Cardiac atrium fibroblast (primary cell): ENCODE measurements around the gene ACLY. TPM values are rescaled to one million over a fixed set of nuclear protein-coding genes. Genes with fewer than 3 reads are reported as not detected.

Experiments
- total RNA-seq: library from RNA; depleted of rRNA; stranded (reverse); fragments of >200 nt; gene quantifications from 2 replicates; pipeline ENCODE4 v1.2.3, GENCODE V29; 2015

The ACLY gene
- total RNA-seq: 187 and 262 TPM in 2 replicates

GRCh38 chr17:41918314-41919164 is at the start of gene ACLY:
Gene ACLY, minus strand, starts transcription at chr17:41918951. Its CDS starts 5,078 bp downstream, at chr17:41913873.

GRCh38 chr17:41966463-41967140 is 47.9 kb upstream of the ACLY start, which contains the start of gene CNP:
Gene CNP, plus strand, starts transcription at chr17:41966795. Its CDS starts 90 bp downstream, at chr17:41966885.

GRCh38 chr17:41930009-41930832 is 11.5 kb upstream of the ACLY start, which contains the start of gene ODAD4:
Gene ODAD4, plus strand, starts transcription at chr17:41930617. Its CDS starts 107 bp downstream, at chr17:41930724.

GRCh38 chr17:41864836-41865595 is 53.7 kb downstream of the ACLY start, which contains the start of gene KLHL11:
Gene KLHL11, minus strand, starts transcription at chr17:41865423. Its CDS starts 53 bp downstream, at chr17:41865370.

GRCh38 chr17:41837761-41838538 is 80.8 kb downstream of the ACLY start, which contains the start of gene KLHL10:
Gene KLHL10, plus strand, starts transcription at chr17:41837825. Its CDS starts 108 bp downstream, at chr17:41837933.

GRCh38 chr17:41835800-41836549 is 82.8 kb downstream of the ACLY start, which contains the start of gene NT5C3B:
Gene NT5C3B, minus strand, starts transcription at chr17:41836232. Its CDS starts 39 bp downstream, at chr17:41836193.

Other genes starting within 250 kb of the ACLY start
- 109 and 140 TPM in 2 replicates for gene EIF1, start 230.1 kb downstream of the ACLY start, total RNA-seq
- gene GAST, start 206.6 kb downstream of the ACLY start, total RNA-seq: not detected in 2 replicates
- gene HAP1, start 184.3 kb downstream of the ACLY start, total RNA-seq: not detected in 2 replicates
- 54.1 and 57.0 TPM in 2 replicates for gene JUP, start 132.2 kb downstream of the ACLY start, total RNA-seq
- 86.3 and 93.0 TPM in 2 replicates for gene P3H4, start 107.0 kb downstream of the ACLY start, total RNA-seq
- 676 and 811 TPM in 2 replicates for gene FKBP10, start 105.9 kb downstream of the ACLY start, total RNA-seq
- gene NT5C3B, start 82.7 kb downstream of the ACLY start, total RNA-seq: 43.9 and 65.1 TPM in 2 replicates
- gene KLHL10, start 81.1 kb downstream of the ACLY start, total RNA-seq: not detected in 2 replicates
- gene KLHL11, start 53.5 kb downstream of the ACLY start, total RNA-seq: 17.1 and 23.3 TPM in 2 replicates
- 0.16 and 0.18 TPM in 2 replicates for gene ODAD4, start 11.7 kb upstream of the ACLY start, total RNA-seq
- gene CNP, start 47.8 kb upstream of the ACLY start, total RNA-seq: 64.6 and 82.6 TPM in 2 replicates
- 51.7 and 54.7 TPM in 2 replicates for gene DNAJC7, start 98.5 kb upstream of the ACLY start, total RNA-seq
- gene NKIRAS2, start 101.1 kb upstream of the ACLY start, total RNA-seq: 60.7 and 84.6 TPM in 2 replicates
- 0.18 and 0.49 TPM in 2 replicates for gene C17orf113, start 131.7 kb upstream of the ACLY start, total RNA-seq
- gene ZNF385C, start 179.5 kb upstream of the ACLY start, total RNA-seq: not detected in 2 replicates
- 6.3 and 10.4 TPM in 2 replicates for gene DHX58, start 193.8 kb upstream of the ACLY start, total RNA-seq
- gene KAT2A, start 202.4 kb upstream of the ACLY start, total RNA-seq: 9.9 and 10.2 TPM in 2 replicates
- gene HSPB9, start 203.9 kb upstream of the ACLY start, total RNA-seq: not detected in 2 replicates
- 120 and 154 TPM in 2 replicates for gene RAB5C, start 236.0 kb upstream of the ACLY start, total RNA-seq